HepG2 (cell line): Measurements from ENCODE around the gene NELFCD. TPM values are rescaled to one million over a fixed set of nuclear protein-coding genes. Genes with fewer than 3 reads are reported as not detected.
A peak's percentile ranks its signal among the peaks of the same experiment; 100 is the strongest.

Experiments used
- IKZF4 ChIP-seq: sonication (generic); formaldehyde crosslinking; IDR thresholded peaks from 2 replicates; pipeline ENCODE4 v1.5.1; 2020; ENCODE audit warnings: borderline replicate concordance, mild to moderate bottlenecking, low read depth, missing genetic modification reagents; ENCODE audit errors: not compliant biosample characterization
- KAT2B ChIP-seq: fragments of 150-350 bp; IDR thresholded peaks from 2 replicates; pipeline ENCODE4 v1.6.1; 2014; ENCODE audit warnings: low read depth, low read length, borderline replicate concordance
- KDM5B ChIP-seq: sonication (generic); formaldehyde crosslinking; IDR thresholded peaks from 2 replicates; pipeline ENCODE4 v1.4.0; 2020; ENCODE audit warnings: missing genetic modification reagents, mild to moderate bottlenecking, borderline replicate concordance
- KLF9 ChIP-seq: IDR thresholded peaks from 2 replicates; pipeline ENCODE4 v1.6.1; 2016; ENCODE audit warnings: low read depth
- KMT2A ChIP-seq: sonication (generic); formaldehyde crosslinking; IDR thresholded peaks from 2 replicates; pipeline ENCODE4 v1.4.0; 2020; ENCODE audit warnings: missing genetic modification reagents
- ONECUT2 ChIP-seq: sonication (generic); formaldehyde crosslinking; IDR thresholded peaks from 2 replicates; pipeline ENCODE4 v1.4.0; 2020; ENCODE audit warnings: missing genetic modification reagents
- PAXIP1 ChIP-seq: sonication (generic); formaldehyde crosslinking; conservative IDR thresholded peaks from 2 replicates; pipeline ENCODE4 v1.4.0; 2020; ENCODE audit warnings: mild to moderate bottlenecking, missing genetic modification reagents, moderate library complexity
- POGZ ChIP-seq: sonication (generic); formaldehyde crosslinking; IDR thresholded peaks from 2 replicates; pipeline ENCODE4 v1.4.0; 2020; ENCODE audit warnings: mild to moderate bottlenecking, missing genetic modification reagents
- PRMT3 ChIP-seq: sonication (generic); formaldehyde crosslinking; IDR thresholded peaks from 2 replicates; pipeline ENCODE4 v1.8.1; 2022; ENCODE audit warnings: low read depth, mild to moderate bottlenecking, moderate library complexity, missing genetic modification reagents, borderline replicate concordance
- SIX4 ChIP-seq: sonication (generic); formaldehyde crosslinking; IDR thresholded peaks from 2 replicates; pipeline ENCODE4 v1.4.0; 2020; ENCODE audit warnings: missing genetic modification reagents
- TAF1 ChIP-seq: sonication (generic); formaldehyde crosslinking; IDR thresholded peaks from 2 replicates; pipeline ENCODE4 v1.4.0; 2020; ENCODE audit warnings: missing genetic modification reagents
- TFDP2 ChIP-seq: sonication (generic); formaldehyde crosslinking; IDR thresholded peaks from 2 replicates; pipeline ENCODE4 v1.4.0; 2020; ENCODE audit warnings: missing genetic modification reagents
- ZBTB10 ChIP-seq: sonication (generic); formaldehyde crosslinking; IDR thresholded peaks from 2 replicates; pipeline ENCODE4 v1.4.0; 2020; ENCODE audit warnings: missing genetic modification reagents, borderline replicate concordance
- ZKSCAN8 ChIP-seq: IDR thresholded peaks from 2 replicates; pipeline ENCODE4 v1.6.1; 2016; ENCODE audit warnings: borderline replicate concordance, missing genetic modification reagents, missing compliant biosample characterization
- ZNF205 ChIP-seq: IDR thresholded peaks from 2 replicates; pipeline ENCODE4 v1.6.1; 2018; ENCODE audit warnings: missing biosample characterization, missing genetic modification reagents
- ZNF234 ChIP-seq: sonication (generic); formaldehyde crosslinking; conservative IDR thresholded peaks from 2 replicates; pipeline ENCODE4 v1.5.1; 2020; ENCODE audit warnings: mild to moderate bottlenecking, missing genetic modification reagents
- ZNF337 ChIP-seq: sonication (generic); formaldehyde crosslinking; IDR thresholded peaks from 2 replicates; pipeline ENCODE4 v1.5.1; 2020; ENCODE audit warnings: missing genetic modification reagents, low read depth, mild to moderate bottlenecking, borderline replicate concordance
- ZNF441 ChIP-seq: sonication (generic); formaldehyde crosslinking; IDR thresholded peaks from 2 replicates; pipeline ENCODE4 v1.7.0; 2021; ENCODE audit warnings: missing genetic modification reagents, borderline replicate concordance
- ZNF563 ChIP-seq: sonication (generic); formaldehyde crosslinking; IDR thresholded peaks from 2 replicates; pipeline ENCODE4 v1.8.0; 2022; ENCODE audit warnings: mild to moderate bottlenecking, moderate library complexity, missing genetic modification reagents
- ZNF703 ChIP-seq: sonication (generic); formaldehyde crosslinking; IDR thresholded peaks from 2 replicates; pipeline ENCODE4 v1.5.1; 2020; ENCODE audit warnings: missing genetic modification reagents, mild to moderate bottlenecking, moderate library complexity, borderline replicate concordance
- ZNF850 ChIP-seq: sonication (generic); formaldehyde crosslinking; conservative IDR thresholded peaks from 2 replicates; pipeline ENCODE4 v1.9.0; 2021; ENCODE audit warnings: mild to moderate bottlenecking, missing genetic modification reagents
- polyA plus RNA-seq, 8 experiments: library from polyadenylated mRNA; depleted of rRNA in 3 of 8; stranded (reverse) in 7 of 8; unstranded in 1 of 8; fragments of >200 nt; fragmentation: Illumina TruSeq in 4 of 8; extraction: Trizol in 4 of 8; gene quantifications; 2 replicates each; pipeline versions ENCODE4 v1.2.1 to v1.2.3, GENCODE V29; 2011 to 2016; ENCODE audit warnings: low read depth in 4 of 8, missing spikeins in 1 of 8, mixed read lengths in 1 of 8; ENCODE audit not compliant: insufficient read depth in 1 of 8
- total RNA-seq, 5 experiments: library from RNA; depleted of rRNA; stranded (reverse); fragments of >200 nt; fragmentation: Illumina TruSeq; extraction: Trizol; gene quantifications; 2 replicates each; pipeline ENCODE4 v1.2.3, GENCODE V29; 2016; ENCODE audit warnings: low read depth in 1 of 5

The NELFCD gene
- total and polyA plus RNA-seq, 2 of the 13 experiments (the other 11 are each of a cell fraction or from before 2014, with no cell fraction given) = 159 to 203 TPM

GRCh38 chr20:59015812-59016711 lies 35.0 kb downstream of the NELFCD start (continued):
- TF ChIP-seq TFDP2 (CRISPR knock-in tag) (peak; percentile 94), ZNF205 (CRISPR knock-in tag) (peak; percentile 89), POGZ (CRISPR knock-in tag) (peak; percentile 21; the same call in 1 of the 2 replicates), SIX4 (CRISPR knock-in tag) (peak; percentile 84), PRMT3 (CRISPR knock-in tag) (peak; percentile 33; the same call in 1 of the 2 replicates), ZNF703 (CRISPR knock-in tag) (no peak), ZNF850 (CRISPR knock-in tag) (no peak), ZNF563 (CRISPR knock-in tag) (no peak; the same call in 1 of the 2 replicates), KAT2B (no peak), ZNF234 (no peak), ZNF337 (CRISPR knock-in tag) (no peak), ZBTB10 (peak; percentile 42; the same call in 1 of the 2 replicates), IKZF4 (peak; percentile 24), ONECUT2 (CRISPR knock-in tag) (0 out of 2 replicates have a peak, but pooled peaks have one; percentile 56), ZKSCAN8 (peak; percentile 80), KDM5B (CRISPR knock-in tag) (peak; percentile 27; the same call in 1 of the 2 replicates), ZNF441 (CRISPR knock-in tag) (0 out of 2 replicates have a peak, but pooled peaks have one; percentile 70), TAF1 (no peak), KLF9 (no peak; the same call in 1 of the 2 replicates), PAXIP1 (peak; percentile 96), KMT2A (CRISPR knock-in tag) (peak; percentile 44; the same call in 1 of the 2 replicates)
